HUDEP-2 (cell line): ENCODE measurements around the gene GLT6D1.

Source experiments
- DNase-seq, 76 experiments: peaks; one replicate each; lab custom pipeline; 2025; ENCODE audit not compliant: unreplicated experiment in 76 of 76; lab: John Stamatoyannopoulos, UW

GLT6D1 gene

DNA sequence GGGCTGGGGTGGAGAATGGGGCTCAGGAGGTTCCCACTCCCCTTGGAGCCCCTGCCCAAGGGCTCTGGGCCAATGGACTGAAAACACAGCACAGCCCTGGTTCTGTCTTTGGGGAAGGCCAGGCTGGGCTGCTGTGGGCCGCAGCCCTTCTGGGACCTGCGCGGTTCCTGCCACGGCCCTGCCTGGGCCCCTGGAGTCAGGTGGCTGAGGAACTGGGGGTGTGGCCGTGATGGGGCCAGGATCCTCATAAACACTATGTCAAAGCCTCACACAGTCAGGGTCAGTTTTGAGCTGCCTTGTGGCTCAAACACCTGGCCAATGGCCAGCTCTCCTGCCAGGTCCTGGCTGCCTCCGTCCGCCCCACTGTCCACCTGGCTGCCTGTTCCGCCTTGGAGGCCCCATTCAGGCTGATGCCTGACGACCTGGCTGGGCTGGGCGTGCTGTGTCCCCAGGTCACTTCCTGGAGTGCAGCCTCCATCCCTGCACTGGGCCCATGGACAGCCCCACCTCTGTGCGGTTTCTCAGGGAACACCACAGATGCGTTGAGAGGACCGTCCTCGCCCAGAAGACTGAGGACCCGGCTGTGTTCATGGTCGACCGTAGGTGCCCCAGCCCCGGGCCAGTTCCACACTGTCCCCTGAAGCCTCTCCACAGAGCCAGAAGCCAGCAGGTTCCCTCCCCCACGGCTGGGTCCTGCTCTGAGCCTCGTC, 50.3 kb downstream of the GLT6D1 start:
- DNase-seq: no peak

- no peak for DNase-seq
Observed at GRCh38 chr9:135588371-135588770, 51.0 kb downstream of the GLT6D1 start.

DNA sequence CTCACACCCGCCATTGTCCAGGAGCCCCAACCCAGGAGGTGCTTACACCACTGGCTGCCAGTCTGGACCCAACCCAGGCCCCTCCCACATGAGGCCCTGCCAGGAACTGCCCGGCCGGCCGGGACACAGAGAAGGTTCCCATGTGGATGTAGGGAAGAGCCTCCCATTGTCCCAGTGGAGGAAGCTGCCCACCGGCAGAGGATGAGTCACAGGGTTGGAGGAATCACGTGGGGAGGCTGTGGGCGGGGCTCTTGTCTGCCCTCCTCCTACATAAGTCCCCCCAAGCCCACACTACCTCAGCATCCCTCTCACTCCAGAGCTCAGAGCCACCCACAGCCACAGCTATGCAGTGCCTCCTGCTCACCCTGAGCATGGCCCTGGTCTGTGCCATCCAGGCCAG, 51.7 kb downstream of the GLT6D1 start:
- DNase-seq: no peak

DNA sequence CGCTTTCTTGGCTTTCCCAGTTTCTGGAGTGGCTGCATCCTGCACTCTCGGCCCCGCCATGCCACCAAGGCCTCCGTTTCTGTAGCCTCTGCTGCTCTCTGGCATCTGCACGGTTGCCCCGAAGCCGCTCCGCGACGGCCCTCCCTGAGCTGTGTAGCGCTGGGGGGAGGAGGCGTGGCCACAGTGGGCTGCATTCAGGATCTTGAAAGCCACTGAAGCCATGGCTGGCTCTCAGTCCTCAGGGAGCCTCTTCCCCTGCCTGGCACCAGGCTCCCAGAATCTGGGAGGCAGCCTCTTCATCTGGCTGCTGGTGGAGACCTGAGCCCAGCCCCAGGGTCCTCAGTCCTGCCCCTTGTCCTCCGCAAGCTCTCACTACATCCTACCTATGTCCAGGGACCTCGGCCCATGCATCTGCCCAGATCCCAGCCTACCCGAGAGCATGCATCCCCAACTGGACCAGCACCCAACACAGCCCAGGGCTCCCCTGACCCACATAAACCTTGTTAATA, 52.7 kb downstream of the GLT6D1 start:
- no peak for DNase-seq

- DNase-seq: peak in 5 of 76 experiments; percentile 4 to 36 (median 7)
Observed at GRCh38 chr9:135584934-135585333, 54.4 kb downstream of the GLT6D1 start.

DNA sequence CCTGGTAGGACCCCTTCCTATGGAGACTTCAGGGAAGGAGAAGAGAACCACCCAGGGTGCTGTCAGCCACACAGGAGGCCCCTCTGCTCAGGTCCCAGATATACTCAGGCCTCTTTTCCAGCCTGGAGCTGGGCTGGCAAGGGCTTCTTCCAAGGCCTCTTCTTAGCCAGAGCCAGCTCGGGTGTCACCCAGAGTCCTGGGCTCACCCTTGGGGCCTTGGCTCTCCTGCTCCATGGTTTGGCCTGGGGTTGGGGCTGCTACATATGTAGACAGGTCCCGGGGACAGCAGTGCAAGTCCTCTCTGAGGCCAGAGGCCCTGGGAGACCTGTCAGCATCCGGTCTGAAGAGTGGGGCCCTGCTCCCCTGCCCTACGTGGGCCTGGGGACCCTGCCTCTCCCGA, 55.0 kb downstream of the GLT6D1 start:
- DNase-seq: no peak

DNA sequence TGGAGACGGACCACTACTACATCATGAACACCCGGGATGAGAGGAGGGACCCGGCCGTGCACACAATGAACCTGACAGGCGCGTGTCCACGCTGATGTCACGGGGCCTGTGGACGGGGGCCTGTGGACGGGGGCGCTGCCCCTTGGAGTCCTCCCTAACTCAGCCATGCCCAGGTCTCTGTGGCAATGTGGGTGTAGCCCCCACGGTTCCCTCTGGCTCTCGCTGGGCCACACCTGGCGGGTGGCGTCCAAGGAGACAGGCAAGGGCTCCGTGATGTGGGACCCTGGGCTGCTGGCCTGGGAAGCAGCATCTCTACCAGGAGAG, 55.7 kb downstream of the GLT6D1 start:
- no peak for DNase-seq

DNA sequence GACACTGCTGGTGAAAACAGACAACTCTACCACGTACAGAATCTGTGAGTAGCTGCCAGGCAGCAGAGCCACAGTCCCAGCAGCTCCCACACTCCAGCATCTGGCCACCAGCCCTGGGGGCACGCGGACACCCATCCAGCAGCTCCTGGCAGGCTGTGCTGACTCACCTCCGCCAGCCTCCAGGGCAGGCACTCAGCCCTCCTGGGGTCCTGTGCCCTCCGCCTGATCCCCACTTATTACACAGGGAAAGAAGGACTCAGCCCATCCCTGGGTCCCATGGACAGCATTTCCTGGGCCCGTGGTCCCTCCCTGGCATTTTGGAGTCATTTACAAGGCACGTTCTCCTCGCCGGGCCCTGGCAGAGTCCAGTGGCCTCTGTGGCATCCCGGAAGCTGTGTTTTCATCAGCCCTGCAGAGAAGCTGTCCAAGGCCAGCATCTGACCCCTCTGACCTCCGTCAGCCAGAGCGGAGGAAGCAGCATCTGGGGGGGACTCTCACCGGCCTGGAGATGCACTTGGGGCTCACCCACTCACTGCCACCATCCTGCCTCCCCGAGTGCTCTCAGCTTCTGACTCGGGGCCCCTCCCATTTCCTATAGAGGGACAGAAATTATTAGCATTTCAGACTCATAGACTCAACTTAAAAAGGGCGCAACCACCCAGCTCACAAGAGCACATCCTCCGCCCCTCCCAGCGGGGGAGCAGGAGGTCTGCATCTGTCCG, 56.2 kb downstream of the GLT6D1 start:
- DNase-seq: no peak

DNA sequence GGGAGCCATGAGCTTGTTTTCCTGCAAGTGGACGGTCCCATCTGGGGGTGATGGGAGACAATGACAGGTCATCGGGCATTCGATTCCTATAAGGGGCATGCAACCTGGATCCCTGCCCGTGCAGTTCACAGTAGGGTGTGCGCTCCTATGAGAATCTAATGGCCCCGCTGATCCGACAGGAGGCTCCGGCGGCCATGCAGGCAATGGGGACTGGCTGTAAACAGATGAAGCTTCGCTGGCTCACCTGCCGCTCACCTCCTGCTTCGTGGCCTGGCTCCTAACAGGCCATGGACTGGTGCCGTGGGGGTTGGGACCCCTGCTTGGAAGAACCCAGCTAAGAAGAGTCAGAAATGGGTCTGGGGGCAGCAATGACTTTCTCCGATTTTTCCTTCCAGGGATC, 56.8 kb downstream of the GLT6D1 start:
- no peak for DNase-seq

DNA sequence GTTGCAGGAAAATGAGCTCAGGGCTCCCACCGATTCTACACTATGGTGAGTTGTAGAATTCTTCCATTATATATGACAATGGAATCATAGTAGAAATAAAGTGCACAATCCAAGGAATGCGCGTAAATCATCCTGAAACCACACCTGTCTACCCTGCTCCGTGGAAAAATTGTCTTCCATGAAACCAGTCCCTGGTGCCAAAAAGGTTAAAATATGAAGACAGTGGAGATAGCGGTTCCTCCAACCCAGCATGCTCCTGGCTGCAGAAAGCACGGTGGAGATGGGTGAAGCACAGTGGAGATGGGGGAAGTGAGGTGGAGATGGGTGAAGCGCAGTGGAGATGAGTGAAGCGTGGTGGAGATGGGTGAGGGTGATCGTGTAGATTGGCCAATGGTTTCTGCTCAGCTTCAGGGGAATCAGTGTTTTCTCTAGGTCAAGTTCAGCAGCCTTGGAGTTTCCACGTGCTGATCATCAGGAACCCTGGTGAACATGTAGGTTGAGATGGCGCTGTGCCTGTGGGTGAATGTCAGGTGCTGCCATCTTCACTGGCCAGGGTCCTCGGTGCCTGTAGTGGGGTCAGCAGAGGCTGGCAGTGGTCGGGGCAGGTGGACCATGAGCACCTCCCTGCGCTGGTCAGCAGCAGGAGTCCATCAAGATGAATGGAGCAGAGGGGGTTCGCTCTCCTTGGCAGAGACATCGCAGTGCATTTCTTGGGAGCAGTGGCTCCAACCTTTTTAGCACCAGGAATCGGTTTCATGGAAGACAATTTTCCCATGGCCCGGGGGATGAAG, 57.5 kb downstream of the GLT6D1 start:
- no peak for DNase-seq

DNA sequence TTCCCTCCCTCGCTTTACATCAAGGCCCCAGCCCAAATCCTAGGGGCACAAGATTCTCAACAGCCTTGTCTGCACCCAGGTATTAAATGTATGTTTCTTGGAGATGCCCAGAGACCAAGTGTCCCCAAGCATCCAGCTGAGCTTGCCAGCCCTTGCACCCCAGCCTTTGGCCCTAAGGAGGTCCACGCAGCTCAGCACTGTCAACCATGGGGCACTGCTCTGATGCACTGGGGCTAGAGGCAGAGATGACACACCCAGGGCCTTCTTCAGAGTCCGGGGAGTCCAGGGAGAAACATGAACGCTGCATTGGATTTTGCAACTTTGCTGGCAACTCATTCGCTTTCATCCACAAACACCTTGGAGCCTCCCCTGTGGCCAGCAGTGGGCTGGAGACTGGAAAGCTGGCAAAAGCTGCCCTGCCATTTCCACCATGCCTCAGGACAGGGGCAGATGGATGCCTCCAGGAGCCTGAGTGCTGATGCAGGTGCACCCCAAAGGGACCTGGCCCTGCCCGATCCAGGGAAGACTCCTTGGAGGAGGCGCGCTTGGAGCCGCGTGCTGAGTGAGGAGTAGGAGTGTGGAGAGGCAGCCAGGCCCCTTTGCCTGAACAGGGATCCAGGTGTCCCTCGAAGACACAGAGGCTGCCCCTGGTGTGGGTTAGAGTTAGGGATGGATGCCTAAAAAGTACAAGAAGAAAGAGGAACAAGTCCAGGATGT, 58.5 kb downstream of the GLT6D1 start:
- no peak for DNase-seq

- no peak for DNase-seq
Observed at GRCh38 chr9:135579889-135580660, 59.3 kb downstream of the GLT6D1 start.

DNA sequence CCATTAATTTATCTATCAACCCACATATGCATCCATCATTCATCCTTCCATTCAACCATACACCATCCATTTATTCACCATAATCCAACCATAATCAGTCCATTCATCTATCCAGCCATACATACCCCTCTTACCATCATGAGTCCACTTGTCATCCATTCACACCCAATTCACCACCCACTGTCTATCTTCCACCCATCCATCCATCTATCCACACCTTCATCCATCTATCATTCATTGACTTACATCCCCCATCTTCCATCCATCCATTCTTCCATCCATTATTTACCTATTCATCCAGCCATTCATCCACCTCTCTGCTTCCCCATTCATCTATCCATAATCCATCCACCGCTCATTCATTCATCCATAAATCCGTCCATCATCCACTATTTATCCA, 60.0 kb downstream of the GLT6D1 start:
- DNase-seq: no peak

DNA sequence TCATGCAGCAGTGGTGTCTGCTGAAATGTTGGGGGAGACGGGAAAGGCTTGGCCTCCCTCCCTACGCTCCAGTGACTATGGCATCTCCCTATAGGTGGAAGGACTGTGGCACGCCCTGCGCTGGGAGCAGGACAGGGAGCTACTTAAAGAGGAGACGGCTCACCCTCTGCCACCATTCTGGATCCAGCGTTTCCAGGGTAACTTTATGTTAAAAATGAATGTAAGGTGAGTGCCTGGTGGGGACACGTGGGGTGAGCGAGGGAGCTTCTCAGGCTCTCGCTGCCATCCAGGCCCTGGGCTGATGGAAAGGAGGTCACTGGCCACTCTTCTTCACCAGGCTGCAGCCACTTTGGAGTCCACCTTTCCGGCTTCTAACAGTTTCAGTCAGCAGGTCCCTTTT, 62.1 kb downstream of the GLT6D1 start:
- DNase-seq: no peak

DNA sequence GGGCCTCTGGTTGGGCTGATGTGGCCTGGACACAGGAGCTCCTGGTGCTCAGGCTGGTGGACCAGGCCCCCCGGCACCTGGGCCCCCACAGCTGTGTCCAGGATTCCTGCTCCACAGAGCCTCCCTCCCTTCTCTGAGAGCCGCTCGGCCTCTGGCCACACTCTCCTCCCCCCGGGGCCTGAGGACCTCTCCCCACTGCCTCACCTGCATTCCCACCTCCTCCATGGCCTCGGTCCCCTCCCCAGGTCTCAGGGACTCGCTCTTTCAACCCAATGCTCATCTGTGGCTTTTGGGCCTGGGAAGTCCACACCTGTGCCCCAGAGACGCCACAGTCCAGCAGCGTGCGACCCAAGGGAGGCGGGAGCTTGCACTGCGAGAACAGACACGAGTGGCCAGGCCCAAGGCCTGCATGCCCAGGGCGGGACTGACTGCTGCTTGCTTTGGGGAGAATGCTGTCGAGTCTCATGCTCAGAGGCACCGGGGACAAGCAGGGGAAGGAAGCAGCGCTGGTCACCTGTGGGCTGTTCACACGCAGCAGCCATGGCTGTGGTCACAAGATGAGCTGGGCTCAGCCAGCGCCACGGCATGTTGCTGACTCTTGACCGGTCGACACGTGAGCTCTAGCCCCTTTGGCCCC, 63.2 kb downstream of the GLT6D1 start:
- no peak for DNase-seq

GRCh38 chr9:135574943-135575342, 64.4 kb downstream of the GLT6D1 start:
- DNase-seq: no peak

- no peak for DNase-seq
Observed at GRCh38 chr9:135574331-135574730, 65.0 kb downstream of the GLT6D1 start.
